Measurements from ENCODE around the gene CLEC11A.

DNA sequence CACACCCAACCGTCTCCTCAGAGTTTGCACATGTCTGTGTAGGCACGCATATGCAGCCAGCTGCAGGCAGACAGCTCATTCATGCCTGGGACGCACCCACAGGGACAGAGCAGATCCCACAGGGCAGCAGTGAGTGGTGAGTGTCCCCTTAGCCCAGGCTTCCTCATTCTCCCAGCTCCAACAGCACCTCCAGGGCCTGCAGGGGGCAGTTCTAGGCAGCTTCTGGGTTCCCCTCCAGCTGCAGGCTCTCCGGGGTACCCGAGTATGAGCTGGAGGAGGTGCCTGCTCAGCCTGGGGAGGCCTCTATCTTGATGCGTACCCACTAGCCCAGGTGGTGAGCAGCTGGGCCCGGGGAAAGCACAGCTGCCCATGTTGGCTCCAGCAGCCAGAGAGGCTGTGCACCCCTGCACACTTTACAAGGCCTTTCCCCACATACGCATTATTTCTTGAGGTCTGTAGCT, 2.2 kb upstream of the CLEC11A start:
- TF ChIP-seq, protein P1, sequence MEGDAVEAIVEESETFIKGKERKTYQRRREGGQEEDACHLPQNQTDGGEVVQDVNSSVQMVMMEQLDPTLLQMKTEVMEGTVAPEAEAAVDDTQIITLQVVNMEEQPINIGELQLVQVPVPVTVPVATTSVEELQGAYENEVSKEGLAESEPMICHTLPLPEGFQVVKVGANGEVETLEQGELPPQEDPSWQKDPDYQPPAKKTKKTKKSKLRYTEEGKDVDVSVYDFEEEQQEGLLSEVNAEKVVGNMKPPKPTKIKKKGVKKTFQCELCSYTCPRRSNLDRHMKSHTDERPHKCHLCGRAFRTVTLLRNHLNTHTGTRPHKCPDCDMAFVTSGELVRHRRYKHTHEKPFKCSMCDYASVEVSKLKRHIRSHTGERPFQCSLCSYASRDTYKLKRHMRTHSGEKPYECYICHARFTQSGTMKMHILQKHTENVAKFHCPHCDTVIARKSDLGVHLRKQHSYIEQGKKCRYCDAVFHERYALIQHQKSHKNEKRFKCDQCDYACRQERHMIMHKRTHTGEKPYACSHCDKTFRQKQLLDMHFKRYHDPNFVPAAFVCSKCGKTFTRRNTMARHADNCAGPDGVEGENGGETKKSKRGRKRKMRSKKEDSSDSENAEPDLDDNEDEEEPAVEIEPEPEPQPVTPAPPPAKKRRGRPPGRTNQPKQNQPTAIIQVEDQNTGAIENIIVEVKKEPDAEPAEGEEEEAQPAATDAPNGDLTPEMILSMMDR (IDR thresholded peaks at IDR 0.05): no peak
- TF ChIP-seq CBFB (CRISPR knock-in tag; IDR thresholded peaks at IDR 0.05; ENCODE audit: low read depth): no peak
